ENCODE measurements around the gene FGB.

Gene FGB

DNA sequence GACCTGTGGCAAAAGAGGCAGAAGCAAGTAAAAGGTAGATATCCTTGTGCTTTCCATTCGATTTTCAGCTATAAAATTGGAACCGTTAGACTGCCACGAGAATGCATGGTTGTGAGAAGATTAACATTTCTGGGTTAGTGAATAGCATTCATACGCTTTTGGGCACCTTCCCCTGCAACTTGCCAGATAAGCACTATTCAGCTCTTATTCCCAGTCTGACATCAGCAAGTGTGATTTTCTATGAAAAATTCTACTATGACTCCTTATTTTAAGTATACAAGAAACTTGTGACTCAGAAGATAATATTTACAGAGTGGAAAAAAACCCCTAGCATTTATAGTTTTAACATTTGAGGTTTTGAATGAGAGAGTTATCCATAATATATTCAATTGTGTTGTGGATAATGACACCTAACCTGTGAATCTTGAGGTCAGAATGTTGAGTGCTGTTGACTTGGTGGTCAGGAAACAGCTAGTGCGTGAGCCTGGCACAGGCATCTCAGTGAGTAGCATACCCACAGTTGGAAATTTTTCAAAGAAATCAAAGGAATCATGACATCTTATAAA is 3.9 kb downstream of the FGB start:
- no peak overlapping the region for H3K4me3 ChIP-seq (ENCODE audit: extremely low read depth, insufficient read depth, low read length, poor library complexity, severe bottlenecking)
- WGBS, 2 experiments (ENCODE audit: insufficient coverage in 2 of 2) = 82 to 95% methylated on average over 3 of the region's 5 CpGs
- H3K4me1 ChIP-seq (ENCODE audit: control insufficient read depth, insufficient read depth, low read length, poor library complexity, severe bottlenecking) = no peaks in the 10 kb centered on the region
- H3K36me3 ChIP-seq (ENCODE audit: control insufficient read depth, insufficient read depth, low read length) = no peaks in the 10 kb centered on the region
- H3K27ac ChIP-seq (ENCODE audit: low read depth, low read length, severe bottlenecking) = no peak overlapping the region
- no peaks in the 10 kb centered on the region for H3K9me3 ChIP-seq (ENCODE audit: control insufficient read depth, low read length)

GRCh38 chr4:154569028-154569427 is 6.2 kb downstream of the FGB start:
- no peaks in the 10 kb centered on the region for H3K36me3 ChIP-seq (ENCODE audit: control insufficient read depth, insufficient read depth, low read length)
- no peak overlapping the region for H3K4me3 ChIP-seq (ENCODE audit: extremely low read depth, insufficient read depth, low read length, poor library complexity, severe bottlenecking)
- 89 to 91% methylated on average over 2 of the region's 3 CpGs for WGBS, 2 experiments (ENCODE audit: insufficient coverage in 2 of 2)
- no peaks in the 10 kb centered on the region for H3K9me3 ChIP-seq (ENCODE audit: control insufficient read depth, low read length)
- H3K27ac ChIP-seq (ENCODE audit: low read depth, low read length, severe bottlenecking) = no peak overlapping the region
- no peaks in the 10 kb centered on the region for H3K4me1 ChIP-seq (ENCODE audit: control insufficient read depth, insufficient read depth, low read length, poor library complexity, severe bottlenecking)

- 95 to 98% methylated on average over 4 of the region's 5 CpGs for WGBS, 2 experiments (ENCODE audit: insufficient coverage in 2 of 2)
- H3K27ac ChIP-seq (ENCODE audit: low read depth, low read length, severe bottlenecking) = no peak overlapping the region
Observed at GRCh38 chr4:154569584-154569983, 6.8 kb downstream of the FGB start.

DNA sequence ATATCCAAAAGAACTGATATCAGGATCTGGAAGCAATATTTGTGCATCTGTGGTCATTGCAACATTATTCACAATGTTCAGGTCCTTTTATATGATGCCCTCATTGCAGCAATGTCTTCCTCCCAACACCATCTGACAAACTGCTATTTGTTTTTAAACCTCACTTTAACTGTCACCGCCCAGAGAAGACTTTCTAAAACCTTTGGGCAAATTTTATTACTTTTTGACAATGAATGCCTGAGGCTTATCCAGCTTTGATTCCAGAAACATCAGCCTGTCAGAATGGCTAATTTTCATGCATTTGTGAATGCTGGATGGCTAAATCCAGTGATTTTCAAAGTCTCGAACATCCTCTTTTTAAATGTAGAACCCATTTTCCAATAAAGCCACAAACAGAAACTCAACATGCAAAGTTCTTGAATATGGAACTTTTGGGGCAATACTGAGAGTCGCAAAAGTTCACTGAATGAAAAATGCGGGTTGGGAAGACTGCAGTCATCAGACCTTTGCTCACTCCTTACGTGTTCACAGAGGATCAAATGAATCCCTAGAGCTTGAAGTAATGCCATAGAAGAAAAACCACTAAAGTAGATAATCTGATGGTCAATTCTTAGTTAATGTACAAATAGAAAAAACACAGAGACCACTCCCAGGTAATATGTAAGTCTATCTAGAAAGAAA is 10.5 kb downstream of the FGB start:
- WGBS, 2 experiments (ENCODE audit: insufficient coverage in 2 of 2) = 100% methylated on average over 1 of the region's 5 CpGs

More at GRCh38 chr4:154569584-154569983, 6.8 kb downstream of the FGB start:
- no peaks in the 10 kb centered on the region for H3K9me3 ChIP-seq (ENCODE audit: control insufficient read depth, low read length)
- no peaks in the 10 kb centered on the region for H3K4me1 ChIP-seq (ENCODE audit: control insufficient read depth, insufficient read depth, low read length, poor library complexity, severe bottlenecking)
- H3K36me3 ChIP-seq (ENCODE audit: control insufficient read depth, insufficient read depth, low read length) = no peaks in the 10 kb centered on the region
- no peak overlapping the region for H3K4me3 ChIP-seq (ENCODE audit: extremely low read depth, insufficient read depth, low read length, poor library complexity, severe bottlenecking)

DNA sequence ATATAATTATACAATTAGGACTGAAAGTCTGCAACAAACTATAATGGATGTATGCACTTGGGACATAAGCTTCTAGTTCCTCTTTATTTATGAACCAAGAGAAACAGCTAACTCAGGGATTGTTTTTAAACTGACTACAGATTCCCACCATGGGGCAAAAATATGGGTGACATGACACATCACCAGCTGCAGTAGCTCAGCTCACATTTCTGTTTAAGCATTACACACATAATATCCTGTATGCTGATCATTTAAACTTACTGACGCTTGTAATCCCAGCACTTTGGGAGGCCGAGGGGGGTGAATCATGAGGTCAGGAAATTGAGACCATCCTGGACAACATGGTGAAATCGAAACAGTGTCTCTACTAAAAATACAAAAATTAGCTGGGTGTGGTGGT is 11.5 kb downstream of the FGB start:
- no peaks in the 10 kb centered on the region for H3K9me3 ChIP-seq (ENCODE audit: control insufficient read depth, low read length)
- WGBS, 2 experiments (ENCODE audit: insufficient coverage in 2 of 2) = 67% methylated on average over 2 of the region's 3 CpGs; no CpG with 5 or more reads in 1 of the 2 experiments
- H3K4me3 ChIP-seq (ENCODE audit: extremely low read depth, insufficient read depth, low read length, poor library complexity, severe bottlenecking) = no peak overlapping the region

More for the DNA sequence above, 10.5 kb downstream of the FGB start:
- H3K27ac ChIP-seq (ENCODE audit: low read depth, low read length, severe bottlenecking) = no peak overlapping the region
- no peaks in the 10 kb centered on the region for H3K9me3 ChIP-seq (ENCODE audit: control insufficient read depth, low read length)
- H3K36me3 ChIP-seq (ENCODE audit: control insufficient read depth, insufficient read depth, low read length) = no peaks in the 10 kb centered on the region
- no peak overlapping the region for H3K4me3 ChIP-seq (ENCODE audit: extremely low read depth, insufficient read depth, low read length, poor library complexity, severe bottlenecking)
- no peaks in the 10 kb centered on the region for H3K4me1 ChIP-seq (ENCODE audit: control insufficient read depth, insufficient read depth, low read length, poor library complexity, severe bottlenecking)

DNA sequence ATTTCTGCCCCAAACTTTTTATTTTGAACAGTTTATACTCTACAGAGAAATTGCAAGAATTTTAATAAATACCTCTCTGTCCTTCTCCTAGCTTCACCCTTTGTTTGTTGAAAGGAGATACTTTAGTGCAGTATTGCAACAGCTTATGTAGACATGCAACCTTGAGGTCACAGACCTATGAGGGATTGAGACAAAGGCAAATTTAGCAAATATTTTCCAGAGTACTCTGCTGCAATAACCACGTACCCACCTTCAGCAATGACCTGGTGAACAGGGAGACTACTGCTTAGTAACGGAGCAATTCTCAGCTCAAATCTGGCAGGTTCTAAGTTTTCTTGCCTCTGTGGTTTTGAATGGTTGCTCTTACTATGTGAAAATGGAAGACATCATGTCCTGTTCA is 14.5 kb downstream of the FGB start:
- H3K27ac ChIP-seq (ENCODE audit: low read depth, low read length, severe bottlenecking) = no peak overlapping the region
- no peaks in the 10 kb centered on the region for H3K4me1 ChIP-seq (ENCODE audit: control insufficient read depth, insufficient read depth, low read length, poor library complexity, severe bottlenecking)
- 79 to 82% methylated on average over 2 of the region's 2 CpGs for WGBS, 2 experiments (ENCODE audit: insufficient coverage in 2 of 2)
- no peaks in the 10 kb centered on the region for H3K36me3 ChIP-seq (ENCODE audit: control insufficient read depth, insufficient read depth, low read length)
- no peaks in the 10 kb centered on the region for H3K9me3 ChIP-seq (ENCODE audit: control insufficient read depth, low read length)
- no peak overlapping the region for H3K4me3 ChIP-seq (ENCODE audit: extremely low read depth, insufficient read depth, low read length, poor library complexity, severe bottlenecking)

More for the DNA sequence above, 11.5 kb downstream of the FGB start:
- no peaks in the 10 kb centered on the region for H3K4me1 ChIP-seq (ENCODE audit: control insufficient read depth, insufficient read depth, low read length, poor library complexity, severe bottlenecking)
- H3K36me3 ChIP-seq (ENCODE audit: control insufficient read depth, insufficient read depth, low read length) = no peaks in the 10 kb centered on the region
- no peak overlapping the region for H3K27ac ChIP-seq (ENCODE audit: low read depth, low read length, severe bottlenecking)

- Histone ChIP-seq H3K4me3 (ENCODE audit: extremely low read depth, insufficient read depth, low read length, poor library complexity, severe bottlenecking) (no peak overlapping the region), H3K36me3 (ENCODE audit: control insufficient read depth, insufficient read depth, low read length) (no peaks in the 10 kb centered on the region), H3K4me1 (ENCODE audit: control insufficient read depth, insufficient read depth, low read length, poor library complexity, severe bottlenecking) (no peaks in the 10 kb centered on the region), H3K27ac (ENCODE audit: low read depth, low read length, severe bottlenecking) (no peak overlapping the region), H3K9me3 (ENCODE audit: control insufficient read depth, low read length) (no peaks in the 10 kb centered on the region)
- no CpG with 5 or more reads among the region's 1 CpG for WGBS, 2 experiments (ENCODE audit: insufficient coverage in 2 of 2)
Observed at GRCh38 chr4:154578919-154579318, 16.1 kb downstream of the FGB start.

DNA sequence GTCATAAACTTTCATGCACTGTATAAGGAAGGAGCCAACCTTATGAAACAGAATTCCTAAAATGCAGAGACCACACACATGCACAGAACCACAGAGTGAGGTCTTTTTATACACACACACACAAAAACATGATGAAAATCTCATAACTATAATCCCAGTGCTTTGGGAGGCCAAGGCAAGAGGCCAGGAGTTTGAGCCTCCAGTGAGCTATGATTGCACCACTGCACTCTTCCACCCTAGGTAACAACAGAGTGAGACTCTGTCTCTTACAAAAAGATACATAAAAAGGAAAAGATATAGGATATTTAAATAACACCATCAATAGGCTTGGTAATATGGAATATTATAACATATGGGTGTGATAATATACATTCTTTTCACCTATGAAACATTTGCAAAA is 17.1 kb downstream of the FGB start:
- Histone ChIP-seq H3K4me3 (ENCODE audit: extremely low read depth, insufficient read depth, low read length, poor library complexity, severe bottlenecking) (no peak overlapping the region), H3K27ac (ENCODE audit: low read depth, low read length, severe bottlenecking) (no peak overlapping the region)

DNA sequence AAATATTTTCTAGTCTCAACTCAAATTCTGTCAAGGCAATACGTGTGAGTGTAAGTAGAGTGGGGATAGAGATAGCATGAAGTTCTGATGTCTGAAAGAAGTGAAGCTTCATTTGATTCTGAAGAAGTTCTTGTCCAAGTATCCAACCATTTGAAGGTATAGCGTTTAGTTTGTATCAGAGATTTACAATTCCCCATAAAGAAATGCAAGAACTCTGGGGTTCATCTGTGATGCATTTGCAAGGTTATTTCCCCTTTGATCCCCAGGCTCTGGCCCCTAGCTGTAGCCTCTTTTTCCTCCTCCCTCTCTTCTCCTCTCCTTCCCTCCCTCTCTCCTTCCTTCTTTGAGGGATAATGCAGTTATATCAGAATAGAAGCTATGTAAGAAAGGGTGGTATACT is 19.9 kb downstream of the FGB start:
- WGBS, 2 experiments (ENCODE audit: insufficient coverage in 2 of 2) = 40 to 100% methylated on average over 1 of the region's 2 CpGs
- H3K4me1 ChIP-seq (ENCODE audit: control insufficient read depth, insufficient read depth, low read length, poor library complexity, severe bottlenecking) = no peaks in the 10 kb centered on the region
- H3K36me3 ChIP-seq (ENCODE audit: control insufficient read depth, insufficient read depth, low read length) = no peaks in the 10 kb centered on the region
- H3K9me3 ChIP-seq (ENCODE audit: control insufficient read depth, low read length) = no peaks in the 10 kb centered on the region
- H3K27ac ChIP-seq (ENCODE audit: low read depth, low read length, severe bottlenecking) = no peak overlapping the region
- no peak overlapping the region for H3K4me3 ChIP-seq (ENCODE audit: extremely low read depth, insufficient read depth, low read length, poor library complexity, severe bottlenecking)

More for the DNA sequence above, 17.1 kb downstream of the FGB start:
- Histone ChIP-seq H3K4me1 (ENCODE audit: control insufficient read depth, insufficient read depth, low read length, poor library complexity, severe bottlenecking) (no peaks in the 10 kb centered on the region), H3K9me3 (ENCODE audit: control insufficient read depth, low read length) (no peaks in the 10 kb centered on the region), H3K36me3 (ENCODE audit: control insufficient read depth, insufficient read depth, low read length) (no peaks in the 10 kb centered on the region)

GRCh38 chr4:154583230-154583629 is 20.4 kb downstream of the FGB start:
- no peak overlapping the region for H3K4me3 ChIP-seq (ENCODE audit: extremely low read depth, insufficient read depth, low read length, poor library complexity, severe bottlenecking)
- no CpG with 5 or more reads among the region's 3 CpGs for WGBS, 2 experiments (ENCODE audit: insufficient coverage in 2 of 2)
- H3K27ac ChIP-seq (ENCODE audit: low read depth, low read length, severe bottlenecking) = no peak overlapping the region
- H3K4me1 ChIP-seq (ENCODE audit: control insufficient read depth, insufficient read depth, low read length, poor library complexity, severe bottlenecking) = no peaks in the 10 kb centered on the region
- H3K9me3 ChIP-seq (ENCODE audit: control insufficient read depth, low read length) = no peaks in the 10 kb centered on the region
- H3K36me3 ChIP-seq (ENCODE audit: control insufficient read depth, insufficient read depth, low read length) = no peaks in the 10 kb centered on the region

DNA sequence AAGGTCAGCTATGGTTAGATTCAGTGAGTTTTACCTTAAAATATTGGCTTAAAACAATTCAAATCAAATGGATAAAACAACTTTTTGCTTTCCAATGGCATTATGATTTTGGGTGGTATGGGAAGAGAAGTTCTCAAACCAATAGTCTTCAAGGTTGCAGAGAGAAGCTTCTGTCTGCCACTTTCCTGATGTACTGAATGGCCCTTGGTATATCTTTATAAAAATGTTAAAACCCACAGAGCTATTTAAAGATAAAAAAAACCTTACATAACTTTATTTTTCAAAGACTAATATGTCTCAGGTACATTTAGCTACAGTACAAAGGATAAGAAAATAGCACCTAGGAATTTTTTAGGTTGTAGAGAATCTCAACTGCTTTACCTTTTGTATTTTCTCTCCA is 20.9 kb downstream of the FGB start:
- Histone ChIP-seq H3K27ac (ENCODE audit: low read depth, low read length, severe bottlenecking) (no peak overlapping the region), H3K9me3 (ENCODE audit: control insufficient read depth, low read length) (no peaks in the 10 kb centered on the region), H3K4me1 (ENCODE audit: control insufficient read depth, insufficient read depth, low read length, poor library complexity, severe bottlenecking) (no peaks in the 10 kb centered on the region), H3K36me3 (ENCODE audit: control insufficient read depth, insufficient read depth, low read length) (no peaks in the 10 kb centered on the region), H3K4me3 (ENCODE audit: extremely low read depth, insufficient read depth, low read length, poor library complexity, severe bottlenecking) (no peak overlapping the region)
